Measurements from ENCODE around the gene AFM.

DNA sequence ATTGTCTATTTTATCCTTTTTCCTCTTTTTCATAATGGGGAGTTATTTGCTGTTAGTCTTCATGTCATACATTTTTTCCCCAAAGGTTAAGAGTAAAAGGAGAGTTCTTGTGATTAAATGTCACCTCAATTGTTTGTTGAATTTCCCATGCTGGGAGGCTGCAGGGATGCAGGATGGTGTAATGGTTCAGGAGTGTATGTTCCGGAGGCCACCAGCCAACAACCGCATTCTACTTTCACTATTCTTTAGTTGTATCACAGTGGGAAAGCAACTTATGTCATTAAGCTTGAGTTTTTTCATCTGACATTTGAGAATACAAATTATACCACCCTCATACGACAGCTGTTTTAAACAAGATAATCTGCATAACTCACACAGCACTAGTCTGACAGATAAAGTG is 30.1 kb upstream of the AFM start:
- TF ChIP-seq SP2 (IDR thresholded peaks at IDR 0.05; ENCODE audit: low read length) (no peak), CEBPB (IDR thresholded peaks at IDR 0.05; ENCODE audit: low read depth, low read length) (peak; percentile 64; the same call in 1 of the 2 replicates), RNF2 (IDR thresholded peaks at IDR 0.05; ENCODE audit: borderline replicate concordance, low read depth, low read length, missing control alignments, poor library complexity, severe bottlenecking) (no peak), RAD21 (IDR thresholded peaks at IDR 0.05 in 1 of 2, conservative IDR thresholded peaks at IDR 0.05 in 1 of 2; ENCODE audit: low read depth in 2 of 2, low read length in 2 of 2) (no peak), SP1 (IDR thresholded peaks at IDR 0.05; ENCODE audit: low read depth, low read length) (no peak), YY1 (IDR thresholded peaks at IDR 0.05; ENCODE audit: low read depth, low read length) (no peak), TAF1 (IDR thresholded peaks at IDR 0.05; ENCODE audit: low read depth, low read length) (no peak), NANOG (IDR thresholded peaks at IDR 0.05; ENCODE audit: insufficient read depth, low read depth, low read length, poor library complexity, severe bottlenecking) (peak; percentile 93), EZH2 (IDR thresholded peaks at IDR 0.05; ENCODE audit: low read depth, low read length, severe bottlenecking) (no peak)
- TF ChIP-seq, protein P1, sequence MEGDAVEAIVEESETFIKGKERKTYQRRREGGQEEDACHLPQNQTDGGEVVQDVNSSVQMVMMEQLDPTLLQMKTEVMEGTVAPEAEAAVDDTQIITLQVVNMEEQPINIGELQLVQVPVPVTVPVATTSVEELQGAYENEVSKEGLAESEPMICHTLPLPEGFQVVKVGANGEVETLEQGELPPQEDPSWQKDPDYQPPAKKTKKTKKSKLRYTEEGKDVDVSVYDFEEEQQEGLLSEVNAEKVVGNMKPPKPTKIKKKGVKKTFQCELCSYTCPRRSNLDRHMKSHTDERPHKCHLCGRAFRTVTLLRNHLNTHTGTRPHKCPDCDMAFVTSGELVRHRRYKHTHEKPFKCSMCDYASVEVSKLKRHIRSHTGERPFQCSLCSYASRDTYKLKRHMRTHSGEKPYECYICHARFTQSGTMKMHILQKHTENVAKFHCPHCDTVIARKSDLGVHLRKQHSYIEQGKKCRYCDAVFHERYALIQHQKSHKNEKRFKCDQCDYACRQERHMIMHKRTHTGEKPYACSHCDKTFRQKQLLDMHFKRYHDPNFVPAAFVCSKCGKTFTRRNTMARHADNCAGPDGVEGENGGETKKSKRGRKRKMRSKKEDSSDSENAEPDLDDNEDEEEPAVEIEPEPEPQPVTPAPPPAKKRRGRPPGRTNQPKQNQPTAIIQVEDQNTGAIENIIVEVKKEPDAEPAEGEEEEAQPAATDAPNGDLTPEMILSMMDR (IDR thresholded peaks at IDR 0.05; ENCODE audit: control extremely low read depth in 1 of 3, insufficient read depth in 1 of 3, low read depth in 1 of 3, low read length in 3 of 3): no peak
